Neuron (in vitro differentiated cells): ENCODE data around the gene LCP2.

ENCODE experiments used
- H2AFZ ChIP-seq: one replicate; pipeline ENCODE4 v1.6.1; 2013; ENCODE audit warnings: low read depth, mild to moderate bottlenecking, inconsistent platforms, low read length, moderate library complexity
- H3K27me3 ChIP-seq: one replicate; pipeline ENCODE4 v1.6.1; 2013; ENCODE audit warnings: low read length; ENCODE audit not compliant: insufficient read depth
- H3K36me3 ChIP-seq: one replicate; pipeline ENCODE4 v1.6.1; 2013; ENCODE audit warnings: low read length; ENCODE audit not compliant: insufficient read depth
- H3K4me1 ChIP-seq: one replicate; pipeline ENCODE4 v1.6.1; 2013; ENCODE audit warnings: low read length; ENCODE audit not compliant: insufficient read depth
- H3K4me3 ChIP-seq: 2 replicates; pipeline ENCODE4 v1.5.1; 2013; ENCODE audit warnings: mild to moderate bottlenecking, low read length, moderate library complexity
- H3K9me3 ChIP-seq: one replicate; pipeline ENCODE4 v1.6.1; 2013; ENCODE audit warnings: low read length

Gene LCP2

GRCh38 chr5:170312666-170313065, 15.1 kb upstream of the LCP2 start:
- no peaks in the 10 kb centered on the region for H3K27me3 ChIP-seq
- peaks cover 8% of the 10 kb centered on the region for H3K4me1 ChIP-seq
- no peak overlapping the region for H3K4me3 ChIP-seq
- H3K36me3 ChIP-seq: no peaks in the 10 kb centered on the region
- H3K9me3 ChIP-seq: no peaks in the 10 kb centered on the region
- no peak overlapping the region for H2AFZ ChIP-seq

- Histone ChIP-seq H3K9me3 (no peaks in the 10 kb centered on the region), H3K27me3 (no peaks in the 10 kb centered on the region), H2AFZ (no peak overlapping the region), H3K4me3 (no peak overlapping the region), H3K36me3 (no peaks in the 10 kb centered on the region), H3K4me1 (peaks cover 8% of the 10 kb centered on the region)
Measured at GRCh38 chr5:170312301-170312595, 14.7 kb upstream of the LCP2 start.

GRCh38 chr5:170311511-170312300, 14.1 kb upstream of the LCP2 start:
- H3K27me3 ChIP-seq: no peaks in the 10 kb centered on the region
- H2AFZ ChIP-seq: no peak overlapping the region
- no peaks in the 10 kb centered on the region for H3K9me3 ChIP-seq
- H3K4me3 ChIP-seq: no peak overlapping the region
- peaks cover 8% of the 10 kb centered on the region for H3K4me1 ChIP-seq
- H3K36me3 ChIP-seq: no peaks in the 10 kb centered on the region

- Histone ChIP-seq H3K9me3 (no peaks in the 10 kb centered on the region), H3K4me3 (no peak overlapping the region), H3K4me1 (peaks cover 4% of the 10 kb centered on the region), H2AFZ (no peak overlapping the region), H3K27me3 (no peaks in the 10 kb centered on the region), H3K36me3 (no peaks in the 10 kb centered on the region)
Measured at GRCh38 chr5:170310256-170310926, 12.8 kb upstream of the LCP2 start.

GRCh38 chr5:170308686-170309085, 11.1 kb upstream of the LCP2 start:
- H3K4me3 ChIP-seq: no peak overlapping the region
- no peaks in the 10 kb centered on the region for H3K9me3 ChIP-seq
- no peaks in the 10 kb centered on the region for H3K27me3 ChIP-seq
- no peak overlapping the region for H2AFZ ChIP-seq
- H3K36me3 ChIP-seq: no peaks in the 10 kb centered on the region
- no peaks in the 10 kb centered on the region for H3K4me1 ChIP-seq

GRCh38 chr5:170307575-170308465, 10.2 kb upstream of the LCP2 start:
- Histone ChIP-seq H3K4me3 (no peak overlapping the region), H3K4me1 (no peaks in the 10 kb centered on the region), H3K36me3 (no peaks in the 10 kb centered on the region), H2AFZ (no peak overlapping the region), H3K27me3 (no peaks in the 10 kb centered on the region), H3K9me3 (no peaks in the 10 kb centered on the region)

- Histone ChIP-seq H3K4me1 (no peaks in the 10 kb centered on the region), H3K27me3 (no peaks in the 10 kb centered on the region), H3K36me3 (no peaks in the 10 kb centered on the region), H3K4me3 (no peak overlapping the region), H3K9me3 (no peaks in the 10 kb centered on the region), H2AFZ (no peak overlapping the region)
Measured at GRCh38 chr5:170306381-170306831, 8.8 kb upstream of the LCP2 start.

GRCh38 chr5:170305646-170306025, 8.1 kb upstream of the LCP2 start:
- Histone ChIP-seq H3K4me3 (no peak overlapping the region), H3K27me3 (no peaks in the 10 kb centered on the region), H3K4me1 (no peaks in the 10 kb centered on the region), H2AFZ (no peak overlapping the region), H3K9me3 (no peaks in the 10 kb centered on the region), H3K36me3 (no peaks in the 10 kb centered on the region)

GRCh38 chr5:170305016-170305645, 7.6 kb upstream of the LCP2 start:
- Histone ChIP-seq H3K36me3 (no peaks in the 10 kb centered on the region), H2AFZ (no peak overlapping the region), H3K4me1 (no peaks in the 10 kb centered on the region), H3K27me3 (no peaks in the 10 kb centered on the region), H3K4me3 (no peak overlapping the region), H3K9me3 (no peaks in the 10 kb centered on the region)

- Histone ChIP-seq H3K27me3 (no peaks in the 10 kb centered on the region), H3K9me3 (no peaks in the 10 kb centered on the region), H3K36me3 (no peaks in the 10 kb centered on the region), H3K4me3 (no peak overlapping the region), H2AFZ (no peak overlapping the region), H3K4me1 (no peaks in the 10 kb centered on the region)
Measured at GRCh38 chr5:170303549-170303948, 6.0 kb upstream of the LCP2 start.

GRCh38 chr5:170302653-170303501, 5.3 kb upstream of the LCP2 start:
- no peak overlapping the region for H3K4me3 ChIP-seq
- no peaks in the 10 kb centered on the region for H3K36me3 ChIP-seq
- H3K4me1 ChIP-seq: no peaks in the 10 kb centered on the region
- H2AFZ ChIP-seq: no peak overlapping the region
- no peaks in the 10 kb centered on the region for H3K27me3 ChIP-seq
- no peaks in the 10 kb centered on the region for H3K9me3 ChIP-seq

- H3K4me3 ChIP-seq: no peak overlapping the region
- H3K4me1 ChIP-seq: no peaks in the 10 kb centered on the region
- no peak overlapping the region for H2AFZ ChIP-seq
- no peaks in the 10 kb centered on the region for H3K36me3 ChIP-seq
- no peaks in the 10 kb centered on the region for H3K9me3 ChIP-seq
- no peaks in the 10 kb centered on the region for H3K27me3 ChIP-seq
Measured at GRCh38 chr5:170301981-170302652, 4.5 kb upstream of the LCP2 start.
